Measurements from ENCODE around the gene OR1C1. TPM values are rescaled to one million over a fixed set of nuclear protein-coding genes. Genes with fewer than 3 reads are reported as not detected.

OR1C1 gene
- total RNA-seq, 2 experiments from 2014 or later = not detected

DNA sequence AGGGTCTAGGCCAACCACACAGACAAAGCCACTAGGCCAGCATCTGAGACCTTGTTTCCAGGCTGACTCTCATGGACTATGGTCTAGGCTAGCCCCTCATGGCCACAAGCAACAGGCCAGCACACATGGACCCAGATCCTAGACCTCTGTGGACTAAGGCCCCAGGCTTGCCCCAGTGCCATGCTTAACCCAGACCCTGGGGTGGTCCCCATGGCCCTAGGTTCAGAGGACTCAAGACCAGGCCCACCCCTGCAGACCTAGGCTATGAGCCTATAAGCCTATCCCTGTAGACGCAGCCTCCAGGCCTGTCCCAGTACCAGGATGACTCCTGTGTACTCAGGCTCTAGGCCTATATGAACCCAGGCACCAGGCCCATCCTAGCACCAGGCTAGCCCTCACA, 10.5 kb downstream of the OR1C1 start:
- Histone ChIP-seq H3K36me3 (ENCODE audit: insufficient read depth, low read length) (no peaks in the 10 kb centered on the region), H3K27ac (ENCODE audit: low read depth, low read length, poor library complexity, severe bottlenecking) (no peak overlapping the region), H3K9me3 (ENCODE audit: low read length) (no peaks in the 10 kb centered on the region), H3K4me1 (ENCODE audit: insufficient read depth, low read length, poor library complexity, severe bottlenecking) (no peaks in the 10 kb centered on the region), H3K79me2 (ENCODE audit: insufficient read depth, low read depth, low read length) (no peaks in the 10 kb centered on the region), H3K4me3 (ENCODE audit: low read depth, low read length, poor library complexity, severe bottlenecking) (no peak overlapping the region), H4K20me1 (ENCODE audit: insufficient read depth, low read length) (no peaks in the 10 kb centered on the region), H3K9me2 (ENCODE audit: insufficient read depth, low read length) (no peaks in the 10 kb centered on the region), H3K4me2 (ENCODE audit: low read length) (no peak overlapping the region), H2AFZ (ENCODE audit: low read length) (no peak overlapping the region)
- DNase-seq (ENCODE audit: low spot score) = no peak
- no peak for TF ChIP-seq EZH2phosphoT487 (IDR thresholded peaks at IDR 0.05; ENCODE audit: borderline replicate concordance, low read depth, low read length)
- TF ChIP-seq, protein P1, sequence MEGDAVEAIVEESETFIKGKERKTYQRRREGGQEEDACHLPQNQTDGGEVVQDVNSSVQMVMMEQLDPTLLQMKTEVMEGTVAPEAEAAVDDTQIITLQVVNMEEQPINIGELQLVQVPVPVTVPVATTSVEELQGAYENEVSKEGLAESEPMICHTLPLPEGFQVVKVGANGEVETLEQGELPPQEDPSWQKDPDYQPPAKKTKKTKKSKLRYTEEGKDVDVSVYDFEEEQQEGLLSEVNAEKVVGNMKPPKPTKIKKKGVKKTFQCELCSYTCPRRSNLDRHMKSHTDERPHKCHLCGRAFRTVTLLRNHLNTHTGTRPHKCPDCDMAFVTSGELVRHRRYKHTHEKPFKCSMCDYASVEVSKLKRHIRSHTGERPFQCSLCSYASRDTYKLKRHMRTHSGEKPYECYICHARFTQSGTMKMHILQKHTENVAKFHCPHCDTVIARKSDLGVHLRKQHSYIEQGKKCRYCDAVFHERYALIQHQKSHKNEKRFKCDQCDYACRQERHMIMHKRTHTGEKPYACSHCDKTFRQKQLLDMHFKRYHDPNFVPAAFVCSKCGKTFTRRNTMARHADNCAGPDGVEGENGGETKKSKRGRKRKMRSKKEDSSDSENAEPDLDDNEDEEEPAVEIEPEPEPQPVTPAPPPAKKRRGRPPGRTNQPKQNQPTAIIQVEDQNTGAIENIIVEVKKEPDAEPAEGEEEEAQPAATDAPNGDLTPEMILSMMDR (conservative IDR thresholded peaks at IDR 0.05; ENCODE audit: low read length) = no peak
- intact Hi-C loops (cut with micrococcal nuclease; ENCODE audit: unreplicated experiment) = no loop called here
- no TSS peak for BruUV-seq (replicated peaks)
- POLR2A ChIA-PET = no interaction called here
- CTCF ChIA-PET (ENCODE audit: unreplicated experiment) = no interaction called here

DNA sequence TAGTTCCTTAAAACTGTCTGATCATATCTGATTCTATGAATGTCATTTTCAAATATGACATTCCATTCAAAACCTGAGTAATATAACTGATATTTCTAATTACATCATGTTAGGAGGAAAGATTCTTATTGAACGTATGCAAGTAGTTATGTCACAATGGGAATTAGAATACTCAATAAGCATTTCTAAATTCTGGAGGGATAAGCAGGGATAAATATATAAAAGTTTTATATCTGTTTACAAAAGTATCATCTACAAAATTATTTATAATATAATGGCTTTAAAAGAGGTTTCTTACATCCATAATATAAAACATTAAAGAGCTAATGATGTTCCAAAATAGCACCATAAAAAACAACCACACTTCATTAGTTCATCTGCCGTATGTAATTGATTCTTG, 12.3 kb downstream of the OR1C1 start, which contains the start of gene OR14A2:
Gene OR14A2 (minus strand): TSS at position 101 of the 400 bp plus-strand sequence.
- no peaks in the 10 kb centered on the region for H3K9me3 ChIP-seq (ENCODE audit: low read length)
- POLR2A ChIA-PET = no interaction called here
- CTCF ChIA-PET (ENCODE audit: unreplicated experiment) = no interaction called here
- H3K79me2 ChIP-seq (ENCODE audit: insufficient read depth, low read depth, low read length) = no peaks in the 10 kb centered on the region
- no peak for TF ChIP-seq EZH2phosphoT487 (IDR thresholded peaks at IDR 0.05; ENCODE audit: borderline replicate concordance, low read depth, low read length)
- TF ChIP-seq, protein P1 (conservative IDR thresholded peaks at IDR 0.05; ENCODE audit: low read length) = no peak
- BruUV-seq (replicated peaks) = no TSS peak
- no peaks in the 10 kb centered on the region for H3K9me2 ChIP-seq (ENCODE audit: insufficient read depth, low read length)
- intact Hi-C loops (cut with micrococcal nuclease; ENCODE audit: unreplicated experiment) = no loop called here
- H3K4me1 ChIP-seq (ENCODE audit: insufficient read depth, low read length, poor library complexity, severe bottlenecking) = no peaks in the 10 kb centered on the region
- H3K4me2 ChIP-seq (ENCODE audit: low read length) = no peak within 1 kb of the TSS
- H3K4me3 ChIP-seq (ENCODE audit: low read depth, low read length, poor library complexity, severe bottlenecking) = no peak within 1 kb of the TSS
- H4K20me1 ChIP-seq (ENCODE audit: insufficient read depth, low read length) = no peaks in the 10 kb centered on the region
- no peak for DNase-seq (ENCODE audit: low spot score)
- no peaks in the 10 kb centered on the region for H3K36me3 ChIP-seq (ENCODE audit: insufficient read depth, low read length)
- no peak within 1 kb of the TSS for H3K27ac ChIP-seq (ENCODE audit: low read depth, low read length, poor library complexity, severe bottlenecking)
- H2AFZ ChIP-seq (ENCODE audit: low read length) = no peak within 1 kb of the TSS

DNA sequence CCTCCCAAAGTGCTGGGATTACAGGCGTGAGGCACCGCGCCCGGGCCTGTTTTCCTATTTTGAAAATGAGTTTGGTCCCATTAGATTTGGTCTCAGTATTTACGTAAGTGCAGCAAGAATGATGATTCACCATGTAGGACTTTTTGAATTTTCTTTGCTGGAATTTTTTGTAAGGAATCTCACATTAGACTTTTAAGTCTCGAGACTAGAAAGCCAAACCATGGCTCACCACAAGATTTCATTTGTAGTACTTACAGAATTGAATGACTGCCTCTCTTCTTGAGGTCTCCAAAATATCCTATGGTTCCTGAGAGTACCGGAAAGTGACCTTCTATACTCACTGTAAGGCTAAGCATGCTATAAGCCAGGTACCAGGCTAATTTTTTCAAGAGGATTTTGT, 12.7 kb downstream of the OR1C1 start:
- Histone ChIP-seq H3K4me2 (ENCODE audit: low read length) (no peak overlapping the region), H2AFZ (ENCODE audit: low read length) (no peak overlapping the region), H3K36me3 (ENCODE audit: insufficient read depth, low read length) (no peaks in the 10 kb centered on the region), H3K4me3 (ENCODE audit: low read depth, low read length, poor library complexity, severe bottlenecking) (no peak overlapping the region), H3K9me3 (ENCODE audit: low read length) (no peaks in the 10 kb centered on the region), H3K79me2 (ENCODE audit: insufficient read depth, low read depth, low read length) (no peaks in the 10 kb centered on the region), H3K9me2 (ENCODE audit: insufficient read depth, low read length) (no peaks in the 10 kb centered on the region), H3K4me1 (ENCODE audit: insufficient read depth, low read length, poor library complexity, severe bottlenecking) (no peaks in the 10 kb centered on the region), H3K27ac (ENCODE audit: low read depth, low read length, poor library complexity, severe bottlenecking) (no peak overlapping the region), H4K20me1 (ENCODE audit: insufficient read depth, low read length) (no peaks in the 10 kb centered on the region)
- intact Hi-C loops (cut with micrococcal nuclease; ENCODE audit: unreplicated experiment) = no loop called here
- POLR2A ChIA-PET = no interaction called here
- TF ChIP-seq EZH2phosphoT487 (IDR thresholded peaks at IDR 0.05; ENCODE audit: borderline replicate concordance, low read depth, low read length) = no peak
- TF ChIP-seq, protein P1 (conservative IDR thresholded peaks at IDR 0.05; ENCODE audit: low read length) = no peak
- BruUV-seq (replicated peaks) = no TSS peak
- CTCF ChIA-PET (ENCODE audit: unreplicated experiment) = no interaction called here
- no peak for DNase-seq (ENCODE audit: low spot score)

All from OCI-LY7 (cell line).